ENCODE measurements around the gene GMEB1.
"Not testable (repeated sequence)": the region's sequence is repeated elsewhere in the genome, so short reads cannot be mapped to it uniquely, and the experiment has no call there.

The GMEB1 gene

DNA sequence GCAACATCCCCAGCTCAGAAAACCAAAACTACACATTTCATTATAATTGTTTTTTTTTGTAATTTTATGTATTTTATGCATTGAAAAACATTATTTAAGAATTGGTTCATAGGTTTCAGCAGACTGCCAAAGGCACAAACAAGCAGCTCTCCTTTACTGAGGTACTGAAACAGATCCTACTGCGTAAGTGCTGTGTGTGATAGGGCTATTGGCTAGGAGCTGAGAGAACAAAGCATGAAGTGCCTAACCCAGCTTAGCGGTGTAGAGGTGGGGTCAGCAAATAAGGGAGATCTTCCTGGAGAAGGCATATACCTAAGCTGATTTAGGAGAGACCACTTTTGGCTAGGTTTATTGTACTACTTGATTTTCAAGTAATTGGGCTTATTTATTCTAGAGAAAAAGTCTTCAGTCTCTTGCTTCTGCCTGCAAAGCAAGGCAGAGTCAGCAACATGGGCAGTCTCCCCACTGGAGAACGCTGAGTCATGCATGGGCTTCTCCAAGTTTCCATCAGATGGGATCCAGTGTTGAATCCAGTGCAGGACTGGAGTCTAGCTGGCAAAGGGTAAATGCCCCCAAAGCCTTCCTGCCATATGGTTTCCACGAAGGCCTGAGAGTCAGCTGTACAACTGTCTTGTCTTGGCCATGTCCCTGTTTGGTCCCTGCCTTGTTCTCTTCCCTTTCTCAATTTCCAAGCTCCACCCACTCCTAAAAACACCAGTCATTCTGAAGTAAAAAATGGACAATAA is 50.2 kb downstream of the GMEB1 start:
- TF ChIP-seq, protein P1, sequence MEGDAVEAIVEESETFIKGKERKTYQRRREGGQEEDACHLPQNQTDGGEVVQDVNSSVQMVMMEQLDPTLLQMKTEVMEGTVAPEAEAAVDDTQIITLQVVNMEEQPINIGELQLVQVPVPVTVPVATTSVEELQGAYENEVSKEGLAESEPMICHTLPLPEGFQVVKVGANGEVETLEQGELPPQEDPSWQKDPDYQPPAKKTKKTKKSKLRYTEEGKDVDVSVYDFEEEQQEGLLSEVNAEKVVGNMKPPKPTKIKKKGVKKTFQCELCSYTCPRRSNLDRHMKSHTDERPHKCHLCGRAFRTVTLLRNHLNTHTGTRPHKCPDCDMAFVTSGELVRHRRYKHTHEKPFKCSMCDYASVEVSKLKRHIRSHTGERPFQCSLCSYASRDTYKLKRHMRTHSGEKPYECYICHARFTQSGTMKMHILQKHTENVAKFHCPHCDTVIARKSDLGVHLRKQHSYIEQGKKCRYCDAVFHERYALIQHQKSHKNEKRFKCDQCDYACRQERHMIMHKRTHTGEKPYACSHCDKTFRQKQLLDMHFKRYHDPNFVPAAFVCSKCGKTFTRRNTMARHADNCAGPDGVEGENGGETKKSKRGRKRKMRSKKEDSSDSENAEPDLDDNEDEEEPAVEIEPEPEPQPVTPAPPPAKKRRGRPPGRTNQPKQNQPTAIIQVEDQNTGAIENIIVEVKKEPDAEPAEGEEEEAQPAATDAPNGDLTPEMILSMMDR (IDR thresholded peaks at IDR 0.05; ENCODE audit: insufficient read depth, missing control alignments): no peak
- DNase-seq (ENCODE audit: insufficient read length, low spot score): no peak
- no peak for FAIRE-seq

DNA sequence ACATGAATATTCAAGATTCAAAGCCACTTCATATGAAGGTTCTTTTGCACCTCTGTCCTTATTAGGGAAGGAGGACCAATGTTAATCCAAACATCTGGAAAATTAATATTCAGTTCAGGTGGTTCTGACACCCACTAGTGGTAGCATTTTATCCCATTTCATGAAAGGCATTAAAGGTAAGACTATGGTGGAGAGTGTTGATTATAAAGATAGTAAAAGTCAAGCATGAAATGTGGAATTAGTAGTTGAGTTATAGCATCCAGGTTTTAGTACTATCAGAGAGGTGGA is 50.7 kb downstream of the GMEB1 start:
- TF ChIP-seq, protein P1 (IDR thresholded peaks at IDR 0.05; ENCODE audit: insufficient read depth, missing control alignments): no peak
- FAIRE-seq (no peak), DNase-seq (ENCODE audit: insufficient read length, low spot score) (no peak)

DNA sequence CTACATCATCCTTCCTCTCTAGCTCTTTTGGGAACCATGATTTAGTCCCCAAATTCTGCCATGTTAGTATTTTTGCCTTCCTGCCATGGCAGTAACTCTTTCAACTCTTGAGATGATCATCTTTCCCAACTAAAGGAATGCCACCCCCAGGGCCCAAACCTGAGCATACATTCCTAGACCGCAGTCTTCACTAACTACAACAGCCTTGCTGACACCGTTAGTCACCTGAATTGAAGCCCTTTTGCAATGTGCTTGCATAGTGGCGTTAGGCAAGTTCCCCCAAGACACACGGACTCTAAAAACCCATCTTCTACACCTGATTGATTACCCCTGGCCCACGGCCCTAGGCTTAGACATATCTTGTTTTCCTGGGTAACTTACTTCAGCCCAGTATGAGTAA is 51.8 kb downstream of the GMEB1 start:
- no peak for DNase-seq (ENCODE audit: insufficient read length, low spot score)
- TF ChIP-seq, protein P1 (IDR thresholded peaks at IDR 0.05; ENCODE audit: insufficient read depth, missing control alignments): no peak
- no peak for FAIRE-seq

DNA sequence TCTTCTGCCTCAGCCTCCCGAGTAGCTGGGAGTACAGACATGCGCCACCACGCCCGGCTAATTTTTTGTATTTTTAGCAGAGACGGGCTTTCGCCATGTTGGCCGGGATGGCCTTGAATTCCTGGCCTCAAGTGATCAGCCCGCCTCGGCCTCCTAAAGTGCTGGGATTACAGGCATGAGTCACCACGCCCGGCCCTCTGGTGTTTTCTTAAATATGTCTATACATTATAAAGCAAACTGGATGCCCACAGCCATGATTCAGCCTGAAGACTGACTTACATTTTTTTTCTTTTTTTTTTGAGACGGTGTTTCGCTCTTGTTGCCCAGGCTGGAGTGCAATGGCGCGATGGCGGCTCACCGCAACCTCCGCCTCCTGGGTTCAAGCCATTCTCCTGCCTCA is 53.3 kb downstream of the GMEB1 start:
- not testable (repeated sequence) for FAIRE-seq; DNase-seq (ENCODE audit: insufficient read length, low spot score)

DNA sequence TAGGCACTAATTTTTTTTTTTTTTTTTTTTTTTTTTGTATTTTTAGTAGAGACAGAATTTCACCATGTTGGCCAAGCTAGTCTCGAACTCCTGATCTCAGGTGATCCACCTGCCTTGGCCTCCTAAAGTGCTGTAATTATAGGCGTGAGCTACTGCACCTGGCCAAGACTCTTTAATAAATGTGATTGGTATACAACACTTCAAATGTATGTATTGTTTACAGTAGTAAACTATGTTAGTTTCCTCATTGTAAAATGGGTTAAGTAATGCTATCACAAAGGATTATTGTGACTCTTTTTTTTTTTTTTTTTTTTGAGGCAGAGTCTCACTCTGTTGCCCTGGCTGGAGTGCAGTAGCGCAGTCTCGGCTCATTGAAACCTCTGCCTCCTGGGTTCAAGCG is 56.8 kb downstream of the GMEB1 start:
- FAIRE-seq: not testable (repeated sequence)

DNA sequence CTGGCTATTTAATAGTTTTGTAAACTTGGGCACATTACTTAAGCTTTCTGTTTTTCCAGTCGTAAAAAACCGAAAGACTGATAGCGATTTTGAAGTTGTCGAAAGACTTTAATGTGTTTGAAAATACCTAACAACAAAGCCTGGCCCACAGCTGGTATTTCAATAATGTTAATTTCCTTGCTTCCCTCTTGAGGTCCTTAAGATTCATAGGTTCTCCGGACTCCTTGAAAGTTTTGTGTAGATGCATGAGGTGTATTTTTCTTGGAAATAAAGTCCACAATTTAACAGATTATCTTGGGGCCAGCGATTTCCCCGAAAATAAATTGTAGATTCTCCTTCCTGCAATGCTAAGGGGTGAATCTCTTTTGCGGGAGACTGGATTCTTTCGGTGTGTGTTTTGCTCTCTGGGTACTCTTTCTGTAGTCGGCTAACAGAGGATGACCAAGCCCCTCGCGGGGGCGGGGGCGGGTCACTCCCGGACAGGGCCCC is 67.4 kb downstream of the GMEB1 start:
- TF ChIP-seq, protein P1 (IDR thresholded peaks at IDR 0.05; ENCODE audit: insufficient read depth, missing control alignments): no peak
- FAIRE-seq (no peak), DNase-seq (ENCODE audit: insufficient read length, low spot score) (no peak)

More for the DNA sequence above, 56.8 kb downstream of the GMEB1 start:
- not testable (repeated sequence) for DNase-seq (ENCODE audit: insufficient read length, low spot score)

DNA sequence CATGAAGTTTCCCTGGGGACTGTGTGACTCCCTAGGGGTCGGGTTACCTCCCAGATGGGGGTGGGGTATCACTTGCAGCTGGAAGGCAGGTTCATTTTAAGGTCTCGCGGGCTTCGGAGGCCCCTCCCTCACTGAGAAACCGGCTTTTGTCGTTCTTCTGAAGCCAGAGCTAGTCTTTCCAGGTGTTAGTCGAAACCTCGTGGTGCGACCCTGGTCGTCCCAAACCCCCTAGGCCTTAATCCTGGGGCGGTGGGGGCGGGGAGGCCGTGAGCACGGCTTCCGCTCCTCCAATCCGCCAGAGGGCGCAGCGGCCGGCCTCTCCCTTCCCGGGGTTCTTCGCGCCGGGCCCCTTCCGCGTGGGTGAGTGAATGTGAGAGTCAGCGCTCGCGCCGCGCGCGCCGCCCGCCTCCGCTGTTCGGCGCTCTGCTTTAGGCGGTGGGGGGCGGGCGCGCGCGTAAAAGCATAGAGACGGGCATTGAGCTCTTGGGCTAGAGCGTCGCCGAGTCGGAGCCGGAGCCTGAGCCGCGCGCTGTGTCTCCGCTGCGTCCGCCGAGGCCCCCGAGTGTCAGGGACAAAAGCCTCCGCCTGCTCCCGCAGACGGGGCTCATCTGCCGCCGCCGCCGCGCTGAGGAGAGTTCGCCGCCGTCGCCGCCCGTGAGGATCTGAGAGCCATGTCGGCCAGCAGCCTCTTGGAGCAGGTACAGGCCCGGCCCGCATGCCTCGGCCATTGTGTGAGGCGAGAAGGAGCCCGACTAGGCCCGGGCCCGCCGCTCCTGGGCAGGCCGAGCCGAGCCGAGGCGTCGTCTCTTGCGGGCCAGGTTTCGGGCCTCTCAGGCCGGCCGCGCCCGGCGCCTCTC is 68.1 kb downstream of the GMEB1 start, which contains the start of gene YTHDF2:
TSS of gene YTHDF2 (plus strand) at position 491 of the 857 bp plus-strand sequence. CDS start at position 672, 181 bp downstream.
- TF ChIP-seq, protein P1 (IDR thresholded peaks at IDR 0.05; ENCODE audit: insufficient read depth, missing control alignments): peak; percentile 70
- peak; percentile 65 for DNase-seq (ENCODE audit: insufficient read length, low spot score)
- no peak for FAIRE-seq
